Stomach (tissue), 4 donors: ENCODE measurements around the gene TXNDC15.

Experiments
- CTCF ChIP-seq, 7 experiments: fragments of 450-650 bp in 4 of 7; fragments of 200-600 bp in 3 of 7; sonication (generic) in 3 of 7; IDR thresholded peaks; one replicate each; pipeline ENCODE4 v1.5.1; 2016 to 2019; ENCODE audit warnings: antibody characterized with exemption in 7 of 7, control low read depth in 2 of 7, mild to moderate bottlenecking in 1 of 7
- EP300 ChIP-seq: sonication (generic); formaldehyde crosslinking; IDR thresholded peaks from one replicate; pipeline ENCODE4 v1.6.1; 2017; ENCODE audit warnings: antibody characterized with exemption
- POLR2A ChIP-seq, 4 donors: fragments of 450-650 bp; IDR thresholded peaks; one replicate each; pipeline ENCODE4 v1.6.1; 2016; ENCODE audit warnings: antibody characterized with exemption in 4 of 4, control low read depth in 2 of 4, mild to moderate bottlenecking in 1 of 4, moderate library complexity in 1 of 4
- POLR2AphosphoS5 ChIP-seq, 3 donors: sonication (generic); formaldehyde crosslinking; IDR thresholded peaks; one replicate each; pipeline ENCODE4 v1.6.1; 2016; ENCODE audit warnings: antibody characterized with exemption in 3 of 3

GRCh38 chr5:134845335-134845851 lies 28.8 kb upstream of the TXNDC15 start:
- TF ChIP-seq CTCF (IDR thresholded peaks at IDR 0.05), result no peak
- no peak for TF ChIP-seq EP300
- no peak for TF ChIP-seq POLR2A (IDR thresholded peaks at IDR 0.05)
- no peak for TF ChIP-seq POLR2AphosphoS5 (IDR thresholded peaks at IDR 0.05)
